A549 treated with Hydrocortisone at 1 μM for 4 hours (cell line): ENCODE measurements around the gene EIF4EBP2. TPM values are rescaled to one million over a fixed set of nuclear protein-coding genes. Genes with fewer than 3 reads are reported as not detected.

Experiments
- total RNA-seq: library from RNA; stranded (reverse); fragments of 200-300 nt; extraction: Qiagen RNA extraction; gene quantifications from 5 replicates; pipeline ENCODE4 v1.2.3, GENCODE V29; 2022

EIF4EBP2 gene, protein sequence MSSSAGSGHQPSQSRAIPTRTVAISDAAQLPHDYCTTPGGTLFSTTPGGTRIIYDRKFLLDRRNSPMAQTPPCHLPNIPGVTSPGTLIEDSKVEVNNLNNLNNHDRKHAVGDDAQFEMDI
- total RNA-seq: 12.0 to 17.3 TPM (median 14.1 TPM) in 5 replicates

DNA sequence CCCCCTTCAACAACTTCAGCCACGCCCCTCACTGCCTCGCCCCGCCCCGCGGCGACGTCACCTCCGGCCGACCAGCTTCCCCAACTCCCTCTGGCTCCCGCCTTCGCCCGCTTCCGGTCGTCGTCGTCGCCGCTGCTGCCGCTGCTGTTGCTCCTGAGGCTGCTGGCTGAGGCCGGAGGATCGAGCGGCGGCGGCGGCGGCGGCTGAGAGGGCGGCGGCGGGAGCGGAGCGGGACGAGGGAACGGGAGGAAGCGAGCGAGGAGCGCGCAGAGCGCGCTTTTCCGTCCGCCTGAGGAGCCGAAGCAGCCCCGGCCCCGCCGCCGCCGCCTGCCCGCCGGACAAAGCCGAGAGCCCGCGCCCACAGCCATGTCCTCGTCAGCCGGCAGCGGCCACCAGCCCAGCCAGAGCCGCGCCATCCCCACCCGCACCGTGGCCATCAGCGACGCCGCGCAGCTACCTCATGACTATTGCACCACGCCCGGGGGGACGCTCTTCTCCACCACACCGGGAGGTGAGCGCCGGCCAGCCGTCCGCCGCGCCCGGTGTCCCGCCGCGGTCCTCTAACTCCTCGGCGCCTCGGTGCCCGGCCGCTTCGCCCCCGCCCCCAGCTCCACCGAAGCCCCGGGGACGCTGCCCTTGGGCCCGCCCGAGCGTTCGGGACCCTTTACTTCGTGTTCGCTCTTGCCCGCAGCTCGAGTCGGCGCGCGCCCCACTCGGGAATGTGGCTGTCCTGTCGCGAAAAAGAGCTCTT, at the start of gene EIF4EBP2:
EIF4EBP2 (plus strand) TSS at position 110 of the 751 bp plus-strand sequence; CDS start at position 367, 257 bp downstream.

DNA sequence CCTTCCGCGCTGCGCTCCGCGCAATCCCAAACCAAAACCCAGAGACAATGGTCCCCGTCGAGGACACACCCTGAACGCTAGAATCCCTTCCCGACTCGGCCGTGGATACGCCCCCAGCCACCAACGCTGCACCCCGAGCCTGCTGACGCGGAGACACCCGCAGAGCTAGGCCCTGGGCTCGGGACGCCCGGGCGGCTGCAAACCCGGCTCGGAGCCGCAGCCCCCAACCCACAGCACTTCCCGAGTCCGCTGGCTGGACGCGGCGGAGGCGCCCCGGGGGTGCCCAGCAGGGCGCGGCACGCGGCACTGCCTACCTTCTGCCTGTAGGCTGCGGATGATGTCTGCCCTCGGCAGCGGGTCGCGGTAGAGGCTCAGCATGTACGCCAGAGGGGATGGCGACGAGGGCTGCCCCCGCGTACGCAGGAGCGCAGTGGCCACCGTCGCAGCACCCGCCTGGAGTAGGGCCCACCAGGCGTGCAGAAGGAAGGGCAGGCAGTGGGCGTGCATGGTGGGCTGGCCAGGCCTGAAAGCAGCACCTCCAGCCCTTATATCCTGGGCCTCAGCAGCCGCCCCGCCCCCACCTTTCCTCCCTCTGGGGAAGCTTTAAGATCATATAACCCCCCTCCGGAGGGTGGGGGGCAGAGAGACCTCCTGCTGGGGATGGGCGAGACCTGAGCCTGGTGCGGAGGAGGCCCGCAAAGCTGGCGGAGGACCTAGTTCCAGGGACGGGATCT, 37.4 kb downstream of the EIF4EBP2 start, which contains the start of gene NODAL:
NODAL (minus strand) TSS at position 521 of the 734 bp plus-strand sequence; CDS start at position 507, 14 bp downstream.

Other genes with a start within 250 kb of the EIF4EBP2 start
- 83.2 to 94.5 TPM (median 87.7 TPM) in 5 replicates for gene SAR1A, start 233.6 kb upstream of the EIF4EBP2 start, total RNA-seq
- gene PPA1, start 170.7 kb upstream of the EIF4EBP2 start, total RNA-seq: 222 to 285 TPM (median 235 TPM) in 5 replicates
- gene NPFFR1, start 120.1 kb upstream of the EIF4EBP2 start, total RNA-seq: not detected in 5 replicates
- 16.1 to 22.5 TPM (median 21.0 TPM) in 5 replicates for gene LRRC20, start 21.5 kb upstream of the EIF4EBP2 start, total RNA-seq
- gene NODAL, start 37.5 kb downstream of the EIF4EBP2 start, total RNA-seq: not detected in 5 replicates
- 5.1 to 7.0 TPM (median 6.9 TPM) in 5 replicates for gene PALD1, start 74.6 kb downstream of the EIF4EBP2 start, total RNA-seq
- 0.03 TPM in 1 of 5 replicates, not detected in the others for gene PRF1, start 198.6 kb downstream of the EIF4EBP2 start, total RNA-seq